IPS-18a (cell line): ENCODE measurements around the gene SMARCA4.

Experiments
- H3K27ac ChIP-seq: one replicate; pipeline ENCODE4 v1.5.1; 2013; ENCODE audit warnings: low read length
- H3K27me3 ChIP-seq: one replicate; pipeline ENCODE4 v1.6.1; 2013; ENCODE audit warnings: mild to moderate bottlenecking, low read length; ENCODE audit not compliant: control insufficient read depth, insufficient read depth
- H3K36me3 ChIP-seq: one replicate; pipeline ENCODE4 v1.6.1; 2013; ENCODE audit warnings: low read depth, low read length; ENCODE audit not compliant: control insufficient read depth
- H3K4me1 ChIP-seq: one replicate; pipeline ENCODE4 v1.6.1; 2013; ENCODE audit warnings: low read depth, low read length; ENCODE audit not compliant: control insufficient read depth
- H3K4me3 ChIP-seq: one replicate; pipeline ENCODE4 v1.5.1; 2013; ENCODE audit warnings: low read length
- H3K9ac ChIP-seq: one replicate; pipeline ENCODE4 v1.6.1; 2013; ENCODE audit warnings: mild to moderate bottlenecking, low read length, moderate library complexity
- H3K9me3 ChIP-seq: one replicate; pipeline ENCODE4 v1.6.1; 2013; ENCODE audit warnings: low read depth, low read length; ENCODE audit not compliant: control insufficient read depth

SMARCA4 gene

DNA sequence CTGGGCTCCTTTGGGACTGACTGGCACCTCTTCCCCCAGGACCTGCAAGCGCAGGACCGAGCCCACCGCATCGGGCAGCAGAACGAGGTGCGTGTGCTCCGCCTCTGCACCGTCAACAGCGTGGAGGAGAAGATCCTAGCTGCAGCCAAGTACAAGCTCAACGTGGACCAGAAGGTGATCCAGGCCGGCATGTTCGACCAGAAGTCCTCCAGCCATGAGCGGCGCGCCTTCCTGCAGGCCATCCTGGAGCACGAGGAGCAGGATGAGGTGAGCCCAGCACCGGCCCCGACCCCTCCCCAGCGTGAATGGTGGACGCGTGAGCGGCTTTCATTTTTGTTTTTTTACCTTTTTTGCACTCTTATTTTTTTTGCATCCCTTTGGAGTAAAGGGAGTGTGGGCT lies 72.4 kb downstream of the SMARCA4 start:
- Histone ChIP-seq H3K4me3 (no peak overlapping the region), H3K27me3 (no peaks in the 10 kb centered on the region), H3K27ac (no peak overlapping the region), H3K9ac (no peak overlapping the region), H3K36me3 (peaks cover 91% of the 10 kb centered on the region), H3K4me1 (no peaks in the 10 kb centered on the region), H3K9me3 (no peaks in the 10 kb centered on the region)

DNA sequence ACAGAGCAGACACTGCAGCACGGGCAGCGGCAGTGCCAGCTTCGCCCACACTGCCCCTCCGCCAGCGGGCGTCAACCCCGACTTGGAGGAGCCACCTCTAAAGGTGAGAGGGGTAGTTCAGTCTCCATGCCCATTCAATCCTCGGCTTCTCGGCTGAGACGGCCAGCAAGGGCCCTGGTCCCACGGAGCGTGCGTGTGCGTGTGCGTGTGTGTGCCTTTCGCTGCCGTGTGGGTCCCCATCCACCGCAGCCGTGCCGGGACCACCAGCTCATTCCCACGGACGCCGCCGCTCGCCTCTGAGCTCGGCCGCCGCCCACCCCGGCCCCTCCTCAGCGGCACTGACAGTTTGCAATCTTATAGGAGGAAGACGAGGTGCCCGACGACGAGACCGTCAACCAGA lies 72.9 kb downstream of the SMARCA4 start:
- Histone ChIP-seq H3K36me3 (peaks cover 86% of the 10 kb centered on the region), H3K9me3 (no peaks in the 10 kb centered on the region), H3K27ac (no peak overlapping the region), H3K27me3 (no peaks in the 10 kb centered on the region), H3K4me3 (no peak overlapping the region), H3K9ac (no peak overlapping the region), H3K4me1 (no peaks in the 10 kb centered on the region)

GRCh38 chr19:11034449-11035213 lies 73.8 kb downstream of the SMARCA4 start:
- Histone ChIP-seq H3K36me3 (peaks cover 78% of the 10 kb centered on the region), H3K4me1 (no peaks in the 10 kb centered on the region), H3K9me3 (no peaks in the 10 kb centered on the region), H3K27ac (no peak overlapping the region), H3K9ac (no peak overlapping the region), H3K27me3 (no peaks in the 10 kb centered on the region), H3K4me3 (no peak overlapping the region)

DNA sequence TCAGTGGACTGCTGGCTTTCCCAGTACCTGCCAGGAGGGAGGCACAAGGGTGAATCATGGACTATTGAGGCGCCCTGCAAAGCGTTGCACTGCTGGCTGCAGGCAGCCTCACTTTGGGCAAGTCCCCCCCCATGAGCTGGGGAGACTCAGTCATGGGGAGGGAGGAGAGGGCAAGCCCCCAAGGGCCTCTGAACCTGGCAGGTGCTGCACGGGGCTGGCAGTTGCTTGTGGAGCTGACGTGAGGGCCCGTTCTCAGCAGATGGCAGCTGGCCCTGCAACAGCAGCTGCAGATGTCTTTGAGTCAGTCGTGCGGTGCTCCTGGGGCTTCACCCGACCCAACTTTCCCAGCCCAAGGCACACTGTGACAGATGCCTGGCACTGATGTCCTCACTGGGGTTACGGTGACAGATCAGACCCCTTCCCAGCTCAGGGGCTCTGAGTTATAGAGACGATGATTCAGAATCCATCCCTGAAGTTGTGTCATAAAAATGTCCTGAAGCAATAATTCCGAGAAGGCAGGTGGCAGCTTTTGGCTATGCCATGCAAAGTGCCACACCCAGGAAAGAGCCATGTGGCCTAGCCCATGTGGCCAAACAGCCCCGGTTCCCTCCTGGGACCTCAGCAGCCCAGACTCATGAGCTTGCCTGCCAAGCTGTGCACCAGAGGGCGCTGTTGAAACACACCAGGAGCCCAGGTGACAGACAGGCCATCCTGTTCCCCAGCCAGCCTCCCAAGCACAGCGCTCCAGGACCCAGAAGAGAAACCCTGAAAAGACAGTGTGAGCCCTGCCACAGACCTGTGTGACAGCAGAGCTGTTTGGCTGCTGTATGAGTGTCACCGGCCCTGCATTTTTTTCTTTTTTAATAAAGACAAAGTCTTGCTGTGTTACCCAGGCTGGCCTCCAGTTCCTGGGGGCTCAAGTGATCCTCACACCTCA lies 74.9 kb downstream of the SMARCA4 start:
- Histone ChIP-seq H3K36me3 (peaks cover 69% of the 10 kb centered on the region), H3K9me3 (no peaks in the 10 kb centered on the region), H3K27me3 (no peaks in the 10 kb centered on the region), H3K4me1 (no peaks in the 10 kb centered on the region), H3K4me3 (no peak overlapping the region), H3K27ac (no peak overlapping the region), H3K9ac (no peak overlapping the region)

- no peak overlapping the region for H3K27ac ChIP-seq
- H3K9ac ChIP-seq = no peak overlapping the region
- H3K36me3 ChIP-seq = peaks cover 68% of the 10 kb centered on the region
- no peaks in the 10 kb centered on the region for H3K27me3 ChIP-seq
- H3K9me3 ChIP-seq = no peaks in the 10 kb centered on the region
- H3K4me3 ChIP-seq = no peak overlapping the region
- H3K4me1 ChIP-seq = no peaks in the 10 kb centered on the region
Observed at GRCh38 chr19:11038511-11038910, 77.7 kb downstream of the SMARCA4 start.

DNA sequence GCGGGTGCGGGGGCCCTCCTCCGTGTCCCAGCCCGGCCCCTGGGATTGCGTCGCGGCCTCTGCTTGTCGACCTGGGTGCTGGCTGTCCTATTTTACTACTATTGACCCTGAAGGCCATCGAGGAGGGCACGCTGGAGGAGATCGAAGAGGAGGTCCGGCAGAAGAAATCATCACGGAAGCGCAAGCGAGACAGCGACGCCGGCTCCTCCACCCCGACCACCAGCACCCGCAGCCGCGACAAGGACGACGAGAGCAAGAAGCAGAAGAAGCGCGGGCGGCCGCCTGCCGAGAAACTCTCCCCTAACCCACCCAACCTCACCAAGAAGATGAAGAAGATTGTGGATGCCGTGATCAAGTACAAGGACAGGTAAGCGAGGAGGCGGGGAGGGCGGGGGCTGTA lies 80.4 kb downstream of the SMARCA4 start:
- Histone ChIP-seq H3K36me3 (peaks cover 65% of the 10 kb centered on the region), H3K27ac (no peak overlapping the region), H3K9me3 (no peaks in the 10 kb centered on the region), H3K9ac (no peak overlapping the region), H3K27me3 (no peaks in the 10 kb centered on the region), H3K4me1 (no peaks in the 10 kb centered on the region), H3K4me3 (no peak overlapping the region)

GRCh38 chr19:11041966-11042627 lies 81.3 kb downstream of the SMARCA4 start:
- Histone ChIP-seq H3K27ac (no peak overlapping the region), H3K27me3 (no peaks in the 10 kb centered on the region)

DNA sequence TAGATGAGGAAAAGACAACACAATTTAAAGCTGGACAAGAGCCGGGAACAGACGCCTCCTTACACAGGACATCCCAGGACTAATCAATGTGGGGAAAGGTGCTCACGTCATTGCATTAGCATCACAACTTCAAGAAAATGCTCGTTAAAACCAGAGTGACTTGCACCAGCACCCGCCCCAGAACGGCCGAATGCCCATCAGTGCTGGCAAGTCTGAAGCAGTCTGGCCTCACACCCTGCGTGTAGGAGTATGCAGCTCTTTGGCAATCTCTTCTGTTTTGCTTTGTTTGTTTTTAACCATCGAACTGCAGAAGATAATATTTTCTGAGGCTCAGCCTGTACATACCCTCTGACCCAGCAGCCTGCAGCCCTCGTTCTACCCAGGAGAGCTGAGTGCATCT lies 83.6 kb downstream of the SMARCA4 start:
- Histone ChIP-seq H3K4me1 (no peaks in the 10 kb centered on the region), H3K36me3 (peaks cover 72% of the 10 kb centered on the region), H3K9me3 (no peaks in the 10 kb centered on the region), H3K9ac (no peak overlapping the region), H3K4me3 (no peak overlapping the region), H3K27me3 (no peaks in the 10 kb centered on the region), H3K27ac (no peak overlapping the region)

More at GRCh38 chr19:11041966-11042627, 81.3 kb downstream of the SMARCA4 start:
- Histone ChIP-seq H3K9ac (no peak overlapping the region), H3K36me3 (peaks cover 63% of the 10 kb centered on the region), H3K4me3 (no peak overlapping the region), H3K4me1 (no peaks in the 10 kb centered on the region), H3K9me3 (no peaks in the 10 kb centered on the region)

- H3K4me1 ChIP-seq = no peaks in the 10 kb centered on the region
- no peaks in the 10 kb centered on the region for H3K27me3 ChIP-seq
- H3K9ac ChIP-seq = no peak overlapping the region
- peaks cover 69% of the 10 kb centered on the region for H3K36me3 ChIP-seq
- H3K9me3 ChIP-seq = no peaks in the 10 kb centered on the region
- no peak overlapping the region for H3K4me3 ChIP-seq
- no peak overlapping the region for H3K27ac ChIP-seq
Observed at GRCh38 chr19:11045536-11045935, 84.7 kb downstream of the SMARCA4 start.

GRCh38 chr19:11046605-11047354 lies 86.0 kb downstream of the SMARCA4 start:
- no peaks in the 10 kb centered on the region for H3K4me1 ChIP-seq
- H3K9ac ChIP-seq = no peak overlapping the region
- no peaks in the 10 kb centered on the region for H3K9me3 ChIP-seq
- no peak overlapping the region for H3K4me3 ChIP-seq
- H3K36me3 ChIP-seq = peaks cover 60% of the 10 kb centered on the region
- H3K27ac ChIP-seq = no peak overlapping the region
- H3K27me3 ChIP-seq = no peaks in the 10 kb centered on the region

- peaks cover 54% of the 10 kb centered on the region for H3K36me3 ChIP-seq
Observed at GRCh38 chr19:11047866-11048265, 87.0 kb downstream of the SMARCA4 start.

More at GRCh38 chr19:11047866-11048265, 87.0 kb downstream of the SMARCA4 start:
- Histone ChIP-seq H3K9ac (no peak overlapping the region), H3K4me1 (no peaks in the 10 kb centered on the region), H3K27me3 (no peaks in the 10 kb centered on the region), H3K9me3 (no peaks in the 10 kb centered on the region), H3K4me3 (no peak overlapping the region), H3K27ac (no peak overlapping the region)
